H1 (cell line): Measurements from ENCODE around the gene NXPH4.

Experiments used
- BRCA1 ChIP-seq: IDR thresholded peaks from 2 replicates; pipeline ENCODE4 v1.6.1; 2012; ENCODE audit warnings: low read depth, low read length, improper control_type of control experiment
- EP300 ChIP-seq, 2 experiments: IDR thresholded peaks; 1 replicate in 1 of 2; 2 replicates in 1 of 2; pipeline ENCODE4 v1.6.1; 2011 to 2012; ENCODE audit warnings: low read depth in 2 of 2, low read length in 2 of 2, mild to moderate bottlenecking in 2 of 2, borderline replicate concordance in 1 of 2, inconsistent platforms in 1 of 2, moderate library complexity in 1 of 2
- EZH2 ChIP-seq: fragments of 200-600 bp; sonication (generic); IDR thresholded peaks from 2 replicates; pipeline ENCODE4 v1.7.1; 2012; ENCODE audit warnings: low read depth, mild to moderate bottlenecking, moderate library complexity, low read length, inconsistent platforms; ENCODE audit not compliant: severe bottlenecking
- GABPA ChIP-seq: IDR thresholded peaks from 2 replicates; pipeline ENCODE4 v1.6.1; 2011; ENCODE audit warnings: mild to moderate bottlenecking, low read length, moderate library complexity, borderline replicate concordance; ENCODE audit not compliant: insufficient read depth
- KDM5A ChIP-seq: fragments of 200-600 bp; IDR thresholded peaks from 2 replicates; pipeline ENCODE4 v1.7.1; 2012; ENCODE audit warnings: mild to moderate bottlenecking, low read length, inconsistent platforms, mixed read lengths
- POLR2A ChIP-seq, 2 experiments: IDR thresholded peaks; 1 replicate in 1 of 2; 2 replicates in 1 of 2; pipeline ENCODE4 v1.6.1; 2011; ENCODE audit warnings: low read depth in 2 of 2, low read length in 2 of 2, mild to moderate bottlenecking in 2 of 2; ENCODE audit errors: control extremely low read depth in 1 of 2
- POLR2AphosphoS5 ChIP-seq: IDR thresholded peaks from 2 replicates; pipeline ENCODE4 v1.6.1; 2011; ENCODE audit warnings: low read depth, low read length
- RFX5 ChIP-seq: IDR thresholded peaks from 2 replicates; pipeline ENCODE4 v1.6.1; 2011; ENCODE audit warnings: low read depth, low read length, improper control_type of control experiment, borderline replicate concordance
- SIN3A ChIP-seq, 2 experiments: IDR thresholded peaks in 1 of 2; conservative IDR thresholded peaks in 1 of 2; 2 replicates each; pipeline ENCODE4 v1.6.1; 2011 to 2012; ENCODE audit warnings: low read length in 2 of 2, improper control_type of control experiment in 1 of 2, low read depth in 1 of 2, mild to moderate bottlenecking in 1 of 2
- SP1 ChIP-seq: IDR thresholded peaks from 2 replicates; pipeline ENCODE4 v1.6.1; 2011; ENCODE audit warnings: low read depth, low read length
- ZNF274 ChIP-seq: IDR thresholded peaks from 2 replicates; pipeline ENCODE4 v1.7.0; 2012; ENCODE audit warnings: low read length, borderline replicate concordance; ENCODE audit errors: extremely low read depth
- TF ChIP-seq, protein P1 (sequence below), 3 experiments: IDR thresholded peaks; 1 replicate in 2 of 3; 2 replicates in 1 of 3; pipeline versions ENCODE4 v1.5.1 to v1.6.1; 2011; ENCODE audit warnings: low read length in 3 of 3, mild to moderate bottlenecking in 3 of 3, inconsistent platforms in 2 of 3, low read depth in 1 of 3, moderate library complexity in 1 of 3; ENCODE audit not compliant: insufficient read depth in 1 of 3; ENCODE audit errors: control extremely low read depth in 1 of 3
- TF ChIP-seq, protein P2 (sequence below): IDR thresholded peaks from 2 replicates; pipeline ENCODE4 v1.6.1; 2011; ENCODE audit warnings: low read depth, mild to moderate bottlenecking, low read length; ENCODE audit not compliant: insufficient read depth

DNA sequence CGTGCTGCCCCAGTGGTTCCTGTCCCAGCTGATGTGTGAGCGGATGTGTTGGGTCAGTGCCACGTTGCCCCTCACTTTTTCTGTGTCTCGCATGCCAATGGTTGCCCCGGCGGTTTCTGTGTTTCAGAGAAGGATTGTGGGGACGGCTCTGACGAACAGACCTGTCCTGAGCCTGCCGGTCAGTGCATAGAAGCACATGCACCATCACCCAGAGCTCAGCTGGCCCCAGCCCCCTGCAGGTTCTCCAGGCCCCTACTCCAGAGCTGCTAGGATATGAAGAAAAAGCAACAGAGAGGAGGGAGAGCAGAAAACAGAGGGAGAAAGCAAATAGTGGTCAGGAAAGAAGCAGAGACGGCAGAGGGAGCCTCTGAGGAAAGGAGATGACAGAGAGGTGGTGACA lies 48.5 kb upstream of the NXPH4 start:
- TF ChIP-seq, protein P1, sequence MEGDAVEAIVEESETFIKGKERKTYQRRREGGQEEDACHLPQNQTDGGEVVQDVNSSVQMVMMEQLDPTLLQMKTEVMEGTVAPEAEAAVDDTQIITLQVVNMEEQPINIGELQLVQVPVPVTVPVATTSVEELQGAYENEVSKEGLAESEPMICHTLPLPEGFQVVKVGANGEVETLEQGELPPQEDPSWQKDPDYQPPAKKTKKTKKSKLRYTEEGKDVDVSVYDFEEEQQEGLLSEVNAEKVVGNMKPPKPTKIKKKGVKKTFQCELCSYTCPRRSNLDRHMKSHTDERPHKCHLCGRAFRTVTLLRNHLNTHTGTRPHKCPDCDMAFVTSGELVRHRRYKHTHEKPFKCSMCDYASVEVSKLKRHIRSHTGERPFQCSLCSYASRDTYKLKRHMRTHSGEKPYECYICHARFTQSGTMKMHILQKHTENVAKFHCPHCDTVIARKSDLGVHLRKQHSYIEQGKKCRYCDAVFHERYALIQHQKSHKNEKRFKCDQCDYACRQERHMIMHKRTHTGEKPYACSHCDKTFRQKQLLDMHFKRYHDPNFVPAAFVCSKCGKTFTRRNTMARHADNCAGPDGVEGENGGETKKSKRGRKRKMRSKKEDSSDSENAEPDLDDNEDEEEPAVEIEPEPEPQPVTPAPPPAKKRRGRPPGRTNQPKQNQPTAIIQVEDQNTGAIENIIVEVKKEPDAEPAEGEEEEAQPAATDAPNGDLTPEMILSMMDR (IDR thresholded peaks at IDR 0.05; ENCODE audit: control extremely low read depth in 1 of 3, insufficient read depth in 1 of 3, low read depth in 1 of 3, low read length in 3 of 3): no peak
- TF ChIP-seq POLR2AphosphoS5 (no peak), EP300 (IDR thresholded peaks at IDR 0.05; ENCODE audit: borderline replicate concordance in 1 of 2, low read depth in 2 of 2, low read length in 2 of 2) (no peak), GABPA (no peak), BRCA1 (no peak), SP1 (no peak), EZH2 (no peak), KDM5A (no peak), RFX5 (no peak), POLR2A (IDR thresholded peaks at IDR 0.05; ENCODE audit: control extremely low read depth in 1 of 2, low read depth in 2 of 2, low read length in 2 of 2) (no peak), ZNF274 (no peak), SIN3A (conservative IDR thresholded peaks at IDR 0.05 in 1 of 2, IDR thresholded peaks at IDR 0.05 in 1 of 2; ENCODE audit: low read depth in 1 of 2, low read length in 2 of 2) (no peak)
- TF ChIP-seq, protein P2, sequence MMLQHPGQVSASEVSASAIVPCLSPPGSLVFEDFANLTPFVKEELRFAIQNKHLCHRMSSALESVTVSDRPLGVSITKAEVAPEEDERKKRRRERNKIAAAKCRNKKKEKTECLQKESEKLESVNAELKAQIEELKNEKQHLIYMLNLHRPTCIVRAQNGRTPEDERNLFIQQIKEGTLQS: no peak
